ENCODE measurements around the gene RNF181. TPM values are rescaled to one million over a fixed set of nuclear protein-coding genes. Genes with fewer than 3 reads are reported as not detected.

Gene RNF181
- total and polyA plus RNA-seq, 2 of the 13 experiments (the other 11 are each of a cell fraction or from before 2014, with no cell fraction given): 224 to 578 TPM

- no peak for TF ChIP-seq ATF6 (CRISPR knock-in tag; conservative IDR thresholded peaks at IDR 0.05)
- TF ChIP-seq RARA (CRISPR knock-in tag; IDR thresholded peaks at IDR 0.05): 0 out of 2 replicates have a peak, but pooled peaks have one; percentile 8
- TF ChIP-seq ZNF740 (CRISPR knock-in tag; IDR thresholded peaks at IDR 0.05): 0 out of 2 replicates have a peak, but pooled peaks have one; percentile 41
- TF ChIP-seq ZBTB4 (CRISPR knock-in tag; IDR thresholded peaks at IDR 0.05; ENCODE audit: borderline replicate concordance): peak; percentile 54; the same call in 1 of the 2 replicates
- no peak for TF ChIP-seq ZSCAN12 (CRISPR knock-in tag; IDR thresholded peaks at IDR 0.05)
- no peak for TF ChIP-seq GPBP1L1 (CRISPR knock-in tag; IDR thresholded peaks at IDR 0.05)
- peak; percentile 76 for TF ChIP-seq SAP130 (CRISPR knock-in tag; IDR thresholded peaks at IDR 0.05; ENCODE audit: low read depth)
- TF ChIP-seq ZBTB8A (CRISPR knock-in tag; IDR thresholded peaks at IDR 0.05; ENCODE audit: borderline replicate concordance, low read depth): 0 out of 2 replicates have a peak, but pooled peaks have one; percentile 24
- no peak for TF ChIP-seq ZNF770 (CRISPR knock-in tag; IDR thresholded peaks at IDR 0.05)
- TF ChIP-seq ZNF784 (CRISPR knock-in tag; IDR thresholded peaks at IDR 0.05; ENCODE audit: borderline replicate concordance): no peak; the same call in 1 of the 2 replicates
- peak; percentile 43; the same call in 1 of the 2 replicates for TF ChIP-seq ZNF33B (CRISPR knock-in tag; IDR thresholded peaks at IDR 0.05)
- TF ChIP-seq KDM6A (CRISPR knock-in tag; IDR thresholded peaks at IDR 0.05; ENCODE audit: low read depth): no peak; the same call in 1 of the 2 replicates
- TF ChIP-seq HMGA1 (CRISPR knock-in tag; conservative IDR thresholded peaks at IDR 0.05): no peak
- no peak; the same call in 1 of the 2 replicates for TF ChIP-seq ZNF670 (CRISPR knock-in tag; IDR thresholded peaks at IDR 0.05; ENCODE audit: borderline replicate concordance)
- TF ChIP-seq POLR2AphosphoS5 (IDR thresholded peaks at IDR 0.05; ENCODE audit: low read depth, low read length): no peak
Observed at GRCh38 chr2:85583667-85584353, 11.7 kb upstream of the RNF181 start (continued).
